HG03571 (cell line): Measurements from ENCODE around the gene LCLAT1.
A peak's percentile ranks its signal among the peaks of the same experiment; 100 is the strongest.
"Not testable (repeated sequence)": the region's sequence is repeated elsewhere in the genome, so short reads cannot be mapped to it uniquely, and the experiment has no call there.

Source experiments
- ATAC-seq: cut with Tn5 transposase; IDR thresholded peaks from one replicate; pipeline ENCODE4 v1.9.1; 2021; ENCODE audit not compliant: unreplicated experiment

LCLAT1 gene

DNA sequence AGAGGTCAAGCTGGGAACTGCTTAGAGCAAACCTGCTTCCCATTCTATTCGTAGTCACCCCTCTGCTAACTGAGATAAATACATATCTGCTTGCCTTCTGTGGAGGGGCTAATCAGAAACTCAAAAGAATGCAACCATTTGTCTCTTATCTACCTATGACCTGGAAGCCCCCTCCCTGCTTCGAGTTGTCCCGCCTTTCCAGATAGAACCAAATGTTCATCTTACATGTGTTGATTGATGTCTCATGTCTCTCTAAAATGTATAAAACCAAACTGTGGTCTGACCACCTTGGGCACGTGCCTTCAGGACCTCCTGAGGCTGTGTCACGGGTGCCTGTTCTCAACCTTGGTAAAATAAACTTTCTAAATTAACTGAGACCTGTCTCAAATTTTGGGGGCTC lies 66.6 kb downstream of the LCLAT1 start:
- not testable (repeated sequence) for ATAC-seq

- ATAC-seq: peak; percentile 49
Measured at GRCh38 chr2:30514134-30514847, 67.2 kb downstream of the LCLAT1 start.

DNA sequence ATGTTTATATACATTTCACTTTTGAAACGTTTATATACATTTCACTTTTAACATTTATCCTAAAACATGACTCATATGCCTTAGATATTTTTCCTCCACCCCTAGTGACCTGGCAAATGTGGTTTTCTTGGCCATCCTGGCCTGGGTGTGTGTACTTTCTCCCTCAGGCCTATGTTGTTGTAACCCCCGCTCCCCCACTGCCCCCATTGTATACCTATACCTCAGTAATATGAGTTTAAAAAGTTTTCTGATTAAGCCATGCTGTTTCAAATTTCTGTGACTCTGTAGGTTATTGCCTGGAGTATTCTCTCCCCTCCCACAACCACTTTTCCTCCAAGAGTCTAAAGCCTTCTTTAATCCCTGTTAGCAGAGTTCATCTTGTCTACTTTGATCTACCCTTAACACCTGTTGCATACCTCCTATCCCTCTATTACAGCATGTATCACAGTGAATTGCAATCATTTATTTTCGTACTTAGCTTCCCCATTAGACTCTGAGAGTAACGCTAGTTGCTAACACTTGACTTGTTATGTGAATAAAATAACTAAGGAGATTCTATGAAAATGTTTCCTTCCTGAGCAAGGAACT lies 67.9 kb downstream of the LCLAT1 start:
- no peak for ATAC-seq

GRCh38 chr2:30516166-30516565 lies 69.1 kb downstream of the LCLAT1 start:
- no peak for ATAC-seq

DNA sequence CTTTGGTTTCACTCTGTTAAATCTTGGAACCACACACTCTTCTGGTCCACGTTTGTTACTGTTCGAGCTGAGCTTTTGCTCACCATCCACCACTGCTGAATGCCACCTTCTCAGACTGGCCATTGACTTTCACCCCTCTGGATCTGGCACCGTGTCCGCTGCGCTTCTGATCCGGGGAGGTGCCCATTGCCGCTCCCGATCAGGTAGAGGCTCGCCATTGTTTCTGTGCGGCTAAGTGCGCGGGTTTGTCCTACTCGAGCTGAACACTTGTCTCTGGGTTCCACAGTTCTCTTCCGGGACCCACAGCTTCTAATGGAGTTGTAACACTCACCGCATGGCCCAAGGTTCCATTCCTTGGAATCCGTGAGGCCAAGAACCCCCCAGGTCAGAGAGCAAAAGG lies 72.8 kb downstream of the LCLAT1 start:
- no peak for ATAC-seq

- ATAC-seq: no peak
Measured at GRCh38 chr2:30522421-30522820, 75.4 kb downstream of the LCLAT1 start.

- no peak for ATAC-seq
Measured at GRCh38 chr2:30527411-30527810, 80.4 kb downstream of the LCLAT1 start.

GRCh38 chr2:30527859-30528258 lies 80.8 kb downstream of the LCLAT1 start:
- no peak for ATAC-seq

- no peak for ATAC-seq
Measured at GRCh38 chr2:30530346-30530745, 83.3 kb downstream of the LCLAT1 start.

GRCh38 chr2:30541680-30542079 lies 94.6 kb downstream of the LCLAT1 start:
- ATAC-seq: no peak

GRCh38 chr2:30545875-30546274 lies 98.8 kb downstream of the LCLAT1 start:
- ATAC-seq: no peak

DNA sequence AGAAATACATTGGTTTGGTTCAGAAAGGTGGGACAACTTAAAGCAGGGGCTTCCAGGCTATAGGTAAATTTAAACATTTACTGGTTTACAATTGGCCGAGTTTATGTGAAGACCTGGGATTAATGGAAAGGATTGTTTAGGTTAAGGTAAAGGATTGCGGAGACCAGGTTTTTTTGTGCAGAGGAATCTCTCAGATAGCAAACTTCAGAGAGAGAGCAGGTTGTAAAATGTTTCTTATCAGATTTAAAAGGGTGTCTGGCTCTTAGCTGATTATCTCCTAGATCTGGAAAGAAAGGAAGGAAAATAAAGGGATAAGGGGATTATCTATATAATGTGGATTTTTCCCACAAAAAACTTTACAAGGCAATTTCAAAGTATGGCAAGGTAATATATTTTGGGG lies 101.3 kb downstream of the LCLAT1 start:
- no peak for ATAC-seq

DNA sequence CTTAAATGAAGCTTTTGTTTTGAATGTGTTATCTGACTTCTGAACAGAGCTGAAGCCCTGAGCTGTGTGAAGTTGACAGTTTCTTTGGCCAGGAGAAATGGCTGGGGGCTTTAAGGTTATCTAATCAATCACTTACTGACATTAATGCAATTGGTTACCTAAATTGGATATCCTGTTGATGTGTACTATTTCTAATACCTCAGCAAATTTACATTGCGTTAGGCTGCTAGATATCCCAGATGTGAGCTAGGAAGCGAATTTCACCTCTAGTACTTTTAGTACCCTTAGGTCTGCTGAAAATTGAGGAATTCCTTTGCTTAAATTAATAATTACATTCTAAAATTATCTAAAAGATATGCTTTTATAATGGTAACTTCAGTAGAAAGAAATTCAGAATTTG lies 102.0 kb downstream of the LCLAT1 start:
- no peak for ATAC-seq

DNA sequence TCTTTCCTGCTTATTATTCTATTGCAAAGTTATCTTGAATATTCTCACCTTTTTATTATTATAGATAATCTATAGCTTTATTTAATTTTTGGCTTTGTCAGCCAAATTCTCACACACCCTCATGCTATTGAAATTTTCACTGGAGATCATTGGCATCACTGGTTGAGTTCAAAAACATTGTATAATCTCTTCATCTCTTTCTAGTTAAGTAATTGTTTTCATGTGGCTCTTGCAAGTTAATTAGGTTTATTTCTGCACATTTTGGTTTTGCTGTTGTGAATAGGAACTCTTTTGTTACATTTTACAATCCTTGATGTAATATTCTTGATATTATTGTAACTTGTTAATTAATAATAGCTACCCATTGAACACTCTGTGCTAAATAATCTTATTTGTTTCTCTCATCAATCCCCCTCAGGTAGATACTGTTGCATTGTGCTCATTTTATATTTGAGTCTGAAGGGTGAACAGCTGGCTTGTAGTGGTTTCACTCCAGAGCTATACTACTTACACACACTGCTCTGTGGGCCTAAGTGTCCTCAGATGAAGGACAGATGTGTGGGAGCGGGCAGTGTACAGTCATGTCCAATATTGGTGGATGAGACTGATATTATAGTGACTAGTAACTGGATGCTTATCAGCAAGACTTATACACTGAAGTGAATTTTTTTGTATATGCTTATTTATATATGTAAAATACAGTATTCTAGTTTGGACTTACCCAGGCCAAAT lies 112.7 kb downstream of the LCLAT1 start:
- no peak for ATAC-seq

GRCh38 chr2:30561349-30561748 lies 114.3 kb downstream of the LCLAT1 start:
- ATAC-seq: no peak

DNA sequence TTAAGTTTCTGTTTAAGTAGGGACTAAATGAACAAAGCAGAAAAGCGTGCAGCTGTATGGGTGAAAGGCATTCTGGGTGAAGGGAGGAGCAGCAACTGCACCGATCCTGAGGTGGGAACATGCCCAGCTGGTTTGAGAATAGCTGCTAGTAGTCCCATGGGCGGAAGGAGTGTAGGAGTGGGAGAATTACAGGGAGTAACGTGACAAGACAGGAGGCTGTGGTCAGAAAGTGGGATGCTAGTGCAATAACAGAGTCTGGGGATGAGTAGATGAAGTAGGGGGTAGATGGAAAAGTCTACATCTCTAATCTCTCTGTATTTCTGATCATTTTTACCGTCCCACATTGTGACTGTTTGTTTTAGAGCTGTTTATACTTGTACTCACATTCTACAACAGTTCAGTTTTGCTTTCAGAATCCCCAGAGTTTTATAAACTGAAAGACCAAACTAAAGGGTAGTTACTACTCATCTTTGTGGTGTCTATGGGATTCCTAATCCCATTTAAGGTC lies 118.9 kb downstream of the LCLAT1 start:
- no peak for ATAC-seq

DNA sequence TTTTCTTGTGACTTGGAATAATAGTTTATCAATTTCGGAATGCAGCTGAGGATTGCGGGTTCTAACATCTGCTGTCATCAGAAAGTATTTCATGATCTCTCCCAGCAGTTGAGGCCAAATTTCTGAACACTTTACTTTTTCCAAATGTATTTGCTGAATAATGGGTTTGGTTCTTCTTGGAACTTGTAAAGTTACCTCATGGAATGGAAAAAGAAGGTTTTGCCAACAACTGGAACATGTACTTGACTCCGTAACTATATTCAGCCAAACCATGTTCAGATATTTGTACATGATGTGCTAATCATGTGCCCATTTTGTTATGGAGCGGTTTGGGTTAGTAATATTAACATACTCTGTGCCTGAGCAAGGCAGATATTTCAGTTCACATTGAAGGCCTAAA lies 119.6 kb downstream of the LCLAT1 start:
- ATAC-seq: no peak

- ATAC-seq: no peak
Measured at GRCh38 chr2:30567317-30567716, 120.3 kb downstream of the LCLAT1 start.

DNA sequence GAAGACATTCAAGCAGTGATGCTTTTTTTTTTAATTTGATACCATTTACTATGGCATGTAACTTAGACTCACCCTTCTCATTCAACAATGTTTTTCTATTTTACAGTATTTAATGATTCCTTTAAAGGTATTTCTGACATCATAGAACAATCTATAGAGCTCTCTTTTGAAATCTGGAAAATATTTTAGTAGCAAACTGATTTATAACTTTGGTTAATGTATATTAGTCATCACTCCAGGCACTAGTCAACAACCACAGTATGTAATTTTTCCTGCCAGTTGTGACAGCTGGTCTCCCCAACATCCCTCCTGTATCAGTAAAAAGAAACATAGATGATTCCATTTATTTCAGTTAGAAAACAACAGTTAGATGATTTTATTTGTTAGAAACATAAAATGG lies 122.9 kb downstream of the LCLAT1 start:
- no peak for ATAC-seq

DNA sequence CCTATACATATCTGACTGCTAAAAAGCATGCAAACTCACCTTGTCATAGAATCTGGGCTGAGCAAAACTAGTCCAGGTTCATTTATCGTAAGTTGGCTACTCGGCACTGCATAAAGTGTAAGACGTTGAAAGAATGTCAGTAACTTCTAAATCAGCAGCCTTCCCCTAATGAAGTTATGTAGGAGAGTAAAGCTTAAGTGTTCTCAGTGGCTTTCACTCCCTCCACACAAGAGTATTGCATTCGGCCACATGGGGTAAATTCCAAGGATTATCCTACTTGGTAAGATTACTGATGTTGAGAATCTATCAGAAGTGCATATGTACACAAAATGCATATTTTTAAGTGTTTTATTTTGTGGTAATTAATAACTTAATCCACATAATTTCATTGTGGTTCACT lies 130.1 kb downstream of the LCLAT1 start:
- ATAC-seq: no peak

DNA sequence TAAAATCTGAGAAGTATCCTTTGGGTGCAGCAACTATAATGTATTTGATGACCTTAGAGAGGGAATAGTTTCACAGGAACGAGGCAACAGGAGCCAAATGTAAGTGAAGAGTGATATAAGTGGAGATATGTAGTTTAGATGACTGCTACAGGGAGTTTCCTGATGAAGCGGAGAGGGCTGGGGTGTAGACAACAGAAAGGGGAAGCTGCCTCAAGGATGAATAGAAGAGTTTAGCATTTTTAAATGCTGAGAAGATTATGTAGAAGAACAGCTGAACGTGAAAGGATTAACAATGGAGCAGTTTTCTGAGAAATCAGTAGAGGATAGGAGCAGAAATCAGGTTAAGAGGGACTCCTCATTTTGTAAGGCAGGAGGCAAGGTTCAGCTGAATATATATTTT lies 133.3 kb downstream of the LCLAT1 start:
- ATAC-seq: no peak

DNA sequence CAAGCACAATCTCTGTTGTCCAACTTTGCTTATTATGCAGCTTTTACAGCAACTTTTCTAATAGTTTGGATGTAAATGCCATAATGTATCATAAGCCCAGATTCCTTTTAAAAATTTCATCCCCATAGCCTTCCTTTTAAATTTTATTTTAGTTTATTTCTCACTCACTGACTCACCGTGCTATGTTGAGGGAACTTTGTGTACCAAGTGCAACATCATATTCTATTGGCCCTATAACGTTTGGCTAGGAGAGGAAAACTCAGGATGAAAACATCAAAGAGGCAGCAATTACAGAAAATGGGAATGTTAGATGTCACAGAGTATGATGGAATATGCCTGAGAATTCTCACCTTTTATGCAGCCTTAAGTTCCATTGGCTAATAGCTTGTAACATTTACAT lies 135.5 kb downstream of the LCLAT1 start:
- ATAC-seq: no peak
